A549 (cell line): ENCODE results near the gene LGALS1. TPM values are rescaled to one million over a fixed set of nuclear protein-coding genes. Genes with fewer than 3 reads are reported as not detected.
A peak's percentile ranks its signal among the peaks of the same experiment; 100 is the strongest.

Experiments
- ATAC-seq, 2 experiments: fragments of 200-7000 bp in 1 of 2; fragments of >200 bp in 1 of 2; cut with Nextera tagmentation in 1 of 2; cut with Tn5 transposase in 1 of 2; 3 replicates each; pipeline versions ENCODE4 v1.8.0 to v1.9.1; 2018 to 2020; ENCODE audit warnings: mild to moderate bottlenecking in 1 of 2, moderate library complexity in 1 of 2
- CTCF ChIA-PET: fragments of 300-600 bp; sonication (Branson Sonifier 250); formaldehyde crosslinking; extraction: SDS; loops from one replicate; lab custom pipeline; 2021; ENCODE audit warnings: antibody characterized with exemption, inconsistent platforms; lab: Yijun Ruan, JAX
- POLR2A ChIA-PET: fragments of 350-600 bp; formaldehyde crosslinking; extraction: SDS; loops from one replicate; lab custom pipeline; 2021; ENCODE audit warnings: antibody characterized with exemption, inconsistent platforms; lab: Yijun Ruan, JAX
- DNase-seq, 2 experiments: peaks; one replicate each; pipeline versions ENCODE4 v3.0.0 to v3.0.0-alpha.2; 2011 to 2016; ENCODE audit warnings: low read depth in 1 of 2, low spot score in 1 of 2
- FAIRE-seq: peaks from 2 replicates; lab custom pipeline; 2011; peaks lifted over from hg19 to GRCh38; lab: Jason Lieb, UNC
- H3K27ac ChIP-seq, 2 experiments: fragments of >200 bp; sonication (Bioruptor Twin); formaldehyde crosslinking; 3 replicates each; pipeline ENCODE4 v1.5.1; 2016 to 2017
- H3K4me1 ChIP-seq: fragments of >200 bp; sonication (Bioruptor Twin); formaldehyde crosslinking; 3 replicates; pipeline ENCODE4 v1.6.1; 2016
- H3K4me2 ChIP-seq: fragments of >200 bp; sonication (Bioruptor Twin); formaldehyde crosslinking; 3 replicates; pipeline ENCODE4 v1.6.1; 2016
- H3K4me3 ChIP-seq: fragments of >200 bp; sonication (Bioruptor Twin); formaldehyde crosslinking; 3 replicates; pipeline ENCODE4 v1.5.1; 2016
- H3K9me3 ChIP-seq: fragments of >200 bp; sonication (Bioruptor Twin); formaldehyde crosslinking; 3 replicates; pipeline ENCODE4 v1.6.1; 2016
- CBX2 ChIP-seq: fragments of 200-600 bp; sonication (generic); IDR thresholded peaks from 2 replicates; pipeline ENCODE4 v1.6.1; 2016; ENCODE audit warnings: low read depth, mild to moderate bottlenecking, borderline replicate concordance
- CHD2 ChIP-seq: fragments of 150-350 bp; IDR thresholded peaks from 2 replicates; pipeline ENCODE4 v1.6.1; 2014; ENCODE audit warnings: low read length; ENCODE audit not compliant: partially characterized antibody
- EHF ChIP-seq: fragments of 250-450 bp; sonication (Bioruptor Pico); IDR thresholded peaks from 2 replicates; pipeline ENCODE4 v1.5.0; 2020; ENCODE audit warnings: mild to moderate bottlenecking
- FOSB ChIP-seq: fragments of 250-450 bp; sonication (Bioruptor Pico); IDR thresholded peaks from 2 replicates; pipeline ENCODE4 v1.5.0; 2020; ENCODE audit warnings: mild to moderate bottlenecking, moderate library complexity
- FOXS1 ChIP-seq: fragments of 250-450 bp; sonication (Bioruptor Pico); IDR thresholded peaks from 2 replicates; pipeline ENCODE4 v1.5.0; 2020; ENCODE audit warnings: mild to moderate bottlenecking, moderate library complexity
- GATA3 ChIP-seq: IDR thresholded peaks from 2 replicates; pipeline ENCODE4 v1.6.1; 2012; ENCODE audit warnings: borderline replicate concordance
- HES2 ChIP-seq: fragments of >200 bp; sonication (Bioruptor Twin); formaldehyde crosslinking; IDR thresholded peaks from 2 replicates; pipeline ENCODE4 v1.6.1; 2016
- HEYL ChIP-seq: fragments of 250-450 bp; sonication (Bioruptor Pico); IDR thresholded peaks from 2 replicates; pipeline ENCODE4 v1.8.0; 2021; ENCODE audit warnings: mild to moderate bottlenecking, moderate library complexity
- HOXB5 ChIP-seq: fragments of 250-450 bp; sonication (Bioruptor Pico); IDR thresholded peaks from 2 replicates; pipeline ENCODE4 v1.5.0; 2020; ENCODE audit warnings: mild to moderate bottlenecking, moderate library complexity
- MYC ChIP-seq: IDR thresholded peaks from 2 replicates; pipeline ENCODE4 v1.6.1; 2012; ENCODE audit warnings: mild to moderate bottlenecking, inconsistent platforms, low read length, improper control_type of control experiment, borderline replicate concordance
- NFE2L2 ChIP-seq: fragments of 150-350 bp; conservative IDR thresholded peaks from 2 replicates; pipeline ENCODE4 v1.6.1; 2014; ENCODE audit warnings: low read length
- NPAS2 ChIP-seq: fragments of 250-450 bp; sonication (Bioruptor Pico); IDR thresholded peaks from 2 replicates; pipeline ENCODE4 v1.8.0; 2022; ENCODE audit warnings: mild to moderate bottlenecking, moderate library complexity, borderline replicate concordance
- POLR2A ChIP-seq: IDR thresholded peaks from 2 replicates; pipeline ENCODE4 v1.6.1; 2012; ENCODE audit warnings: mild to moderate bottlenecking, low read length
- RCOR1 ChIP-seq: fragments of 150-350 bp; IDR thresholded peaks from 2 replicates; pipeline ENCODE4 v1.6.1; 2014; ENCODE audit warnings: antibody characterized with exemption, low read length, low read depth
- RFX5 ChIP-seq: fragments of 450-650 bp; IDR thresholded peaks from 2 replicates; pipeline ENCODE4 v1.7.1; 2014; ENCODE audit warnings: antibody characterized with exemption, mild to moderate bottlenecking, moderate library complexity
- RNF2 ChIP-seq: fragments of 200-600 bp; sonication (generic); IDR thresholded peaks from 2 replicates; pipeline ENCODE4 v1.6.1; 2016; ENCODE audit warnings: low read depth, mild to moderate bottlenecking, antibody characterized with exemption, moderate library complexity, borderline replicate concordance
- SMC3 ChIP-seq: fragments of >200 bp; sonication (Bioruptor Twin); formaldehyde crosslinking; IDR thresholded peaks from 3 replicates; pipeline ENCODE4 v1.6.1; 2018; ENCODE audit warnings: inconsistent platforms
- SREBF2 ChIP-seq: fragments of 450-650 bp; IDR thresholded peaks from 2 replicates; pipeline ENCODE4 v1.6.1; 2014; ENCODE audit warnings: mild to moderate bottlenecking, moderate library complexity
- TFCP2L1 ChIP-seq: fragments of 250-450 bp; sonication (Bioruptor Pico); IDR thresholded peaks from 2 replicates; pipeline ENCODE4 v1.5.0; 2021; ENCODE audit warnings: mild to moderate bottlenecking
- TP53 ChIP-seq: fragments of 250-450 bp; sonication (Bioruptor Pico); IDR thresholded peaks from 2 replicates; pipeline ENCODE4 v1.5.0; 2021; ENCODE audit warnings: mild to moderate bottlenecking, moderate library complexity
- USF2 ChIP-seq: fragments of 450-650 bp; IDR thresholded peaks from 2 replicates; pipeline ENCODE4 v1.6.1; 2014; ENCODE audit warnings: antibody characterized with exemption
- WGBS: methylation state at CpG from one replicate; pipeline ENCODE4 v1.1.6; 2017; ENCODE audit errors: missing lambda C conversion rate; 5-methylcytosine and 5-hydroxymethylcytosine counted together
- polyA plus RNA-seq, 4 experiments: library from polyadenylated mRNA; depleted of rRNA in 3 of 4; stranded (reverse); fragments of >200 nt; fragmentation: RNase III in 1 of 4; extraction: RNeasy Plus Mini Kit Qiagen cat#74134 plus additional on column Dnase treatment in 1 of 4; gene quantifications; 2 replicates in 3 of 4; 3 replicates in 1 of 4; pipeline ENCODE4 v1.2.3, GENCODE V29; 2011 to 2017
- TF ChIP-seq, protein P1 (sequence below): IDR thresholded peaks from 2 replicates; pipeline ENCODE4 v1.6.1; 2012
- TF ChIP-seq, protein P2 (sequence below): IDR thresholded peaks from 2 replicates; pipeline ENCODE4 v1.6.1; 2012; ENCODE audit warnings: low read depth, borderline replicate concordance
- TF ChIP-seq, protein P3 (sequence below): fragments of 250-450 bp; sonication (Bioruptor Pico); IDR thresholded peaks from 2 replicates; pipeline ENCODE4 v1.5.0; 2021; ENCODE audit warnings: mild to moderate bottlenecking, moderate library complexity, borderline replicate concordance
- TF ChIP-seq, protein P4 (sequence below): fragments of 250-450 bp; sonication (Bioruptor Pico); IDR thresholded peaks from 2 replicates; pipeline ENCODE4 v1.5.0; 2020; ENCODE audit warnings: low read depth, mild to moderate bottlenecking, moderate library complexity
- TF ChIP-seq, protein P5 (sequence below): fragments of 150-350 bp; IDR thresholded peaks from 2 replicates; pipeline ENCODE4 v1.6.1; 2014; ENCODE audit warnings: low read depth, mild to moderate bottlenecking, low read length

Gene LGALS1
- polyA plus RNA-seq, 2 of the 4 experiments (the other 2 are of a cell fraction), result 584 to 1,477 TPM

- Histone ChIP-seq H3K4me3 (no peak overlapping the region), H3K27ac (peak overlapping the region; percentile 85 to 97), H3K4me2 (peak overlapping the region; percentile 100), H3K4me1 (peaks cover 18% of the 10 kb centered on the region; the same call in 2 of the 3 replicates), H3K9me3 (no peaks in the 10 kb centered on the region)
- no peak for ATAC-seq
- no peak for TF ChIP-seq POLR2A
- no peak for TF ChIP-seq RCOR1
- TF ChIP-seq, protein P1, sequence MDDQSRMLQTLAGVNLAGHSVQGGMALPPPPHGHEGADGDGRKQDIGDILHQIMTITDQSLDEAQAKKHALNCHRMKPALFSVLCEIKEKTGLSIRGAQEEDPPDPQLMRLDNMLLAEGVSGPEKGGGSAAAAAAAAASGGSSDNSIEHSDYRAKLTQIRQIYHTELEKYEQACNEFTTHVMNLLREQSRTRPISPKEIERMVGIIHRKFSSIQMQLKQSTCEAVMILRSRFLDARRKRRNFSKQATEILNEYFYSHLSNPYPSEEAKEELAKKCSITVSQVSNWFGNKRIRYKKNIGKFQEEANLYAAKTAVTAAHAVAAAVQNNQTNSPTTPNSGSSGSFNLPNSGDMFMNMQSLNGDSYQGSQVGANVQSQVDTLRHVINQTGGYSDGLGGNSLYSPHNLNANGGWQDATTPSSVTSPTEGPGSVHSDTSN, result no peak
- TF ChIP-seq, protein P2, sequence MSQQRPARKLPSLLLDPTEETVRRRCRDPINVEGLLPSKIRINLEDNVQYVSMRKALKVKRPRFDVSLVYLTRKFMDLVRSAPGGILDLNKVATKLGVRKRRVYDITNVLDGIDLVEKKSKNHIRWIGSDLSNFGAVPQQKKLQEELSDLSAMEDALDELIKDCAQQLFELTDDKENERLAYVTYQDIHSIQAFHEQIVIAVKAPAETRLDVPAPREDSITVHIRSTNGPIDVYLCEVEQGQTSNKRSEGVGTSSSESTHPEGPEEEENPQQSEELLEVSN, result no peak
- TF ChIP-seq FOSB (CRISPR knock-in tag), result no peak
- no peak for TF ChIP-seq GATA3
- TF ChIP-seq MYC, result no peak
- TF ChIP-seq CBX2, result no peak
- TF ChIP-seq, protein P3, sequence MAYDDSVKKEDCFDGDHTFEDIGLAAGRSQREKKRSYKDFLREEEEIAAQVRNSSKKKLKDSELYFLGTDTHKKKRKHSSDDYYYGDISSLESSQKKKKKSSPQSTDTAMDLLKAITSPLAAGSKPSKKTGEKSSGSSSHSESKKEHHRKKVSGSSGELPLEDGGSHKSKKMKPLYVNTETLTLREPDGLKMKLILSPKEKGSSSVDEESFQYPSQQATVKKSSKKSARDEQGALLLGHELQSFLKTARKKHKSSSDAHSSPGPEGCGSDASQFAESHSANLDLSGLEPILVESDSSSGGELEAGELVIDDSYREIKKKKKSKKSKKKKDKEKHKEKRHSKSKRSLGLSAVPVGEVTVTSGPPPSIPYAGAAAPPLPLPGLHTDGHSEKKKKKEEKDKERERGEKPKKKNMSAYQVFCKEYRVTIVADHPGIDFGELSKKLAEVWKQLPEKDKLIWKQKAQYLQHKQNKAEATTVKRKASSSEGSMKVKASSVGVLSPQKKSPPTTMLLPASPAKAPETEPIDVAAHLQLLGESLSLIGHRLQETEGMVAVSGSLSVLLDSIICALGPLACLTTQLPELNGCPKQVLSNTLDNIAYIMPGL (CRISPR knock-in tag), result no peak
- TF ChIP-seq NPAS2 (CRISPR knock-in tag), result no peak
- no peak for TF ChIP-seq RNF2
- no peak for TF ChIP-seq RFX5
- TF ChIP-seq FOXS1 (CRISPR knock-in tag), result no peak
- TF ChIP-seq SMC3, result no peak
- no peak for TF ChIP-seq EHF
- TF ChIP-seq HOXB5 (CRISPR knock-in tag), result no peak
- TF ChIP-seq USF2, result no peak
- TF ChIP-seq, protein P4, sequence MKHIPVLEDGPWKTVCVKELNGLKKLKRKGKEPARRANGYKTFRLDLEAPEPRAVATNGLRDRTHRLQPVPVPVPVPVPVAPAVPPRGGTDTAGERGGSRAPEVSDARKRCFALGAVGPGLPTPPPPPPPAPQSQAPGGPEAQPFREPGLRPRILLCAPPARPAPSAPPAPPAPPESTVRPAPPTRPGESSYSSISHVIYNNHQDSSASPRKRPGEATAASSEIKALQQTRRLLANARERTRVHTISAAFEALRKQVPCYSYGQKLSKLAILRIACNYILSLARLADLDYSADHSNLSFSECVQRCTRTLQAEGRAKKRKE (CRISPR knock-in tag), result no peak
- TF ChIP-seq CHD2, result no peak
- DNase-seq, result no peak
- 87% methylated on average over 11 of the region's 12 CpGs for WGBS
- CTCF ChIA-PET, result interaction anchor here (1.4 to 15.2 kb wide), 3 partner anchors 14 to 31 kb away, joined by 3 to 152 read pairs (median 3); no protein-coding TSS in a partner anchor
- POLR2A ChIA-PET, result interaction anchor here (3.1 kb wide), 1 partner anchor 17 kb away, joined by 31 read pairs; the partner anchor contains the start of gene PDXP
- no peak for FAIRE-seq
These were observed 1.2 kb upstream of the LGALS1 start for GRCh38 chr22:37674248-37674647.

GRCh38 chr22:37675930-37676735 lies 697 bp downstream of the LGALS1 start:
- CTCF ChIA-PET, result interaction anchor here (1.0 to 15.2 kb wide), 7 partner anchors 10 to 138 kb away, joined by 3 to 152 read pairs (median 4); partner anchors contain the start of gene NOL12
- peak; percentile 20; a peak in 5 of 6 replicates for ATAC-seq
- H3K9me3 ChIP-seq, result no peaks in the 10 kb centered on the region
- no peak for FAIRE-seq
- DNase-seq, result peak in 1 of 2 experiments; percentile 24
- peak overlapping the region; percentile 64 for H3K4me3 ChIP-seq
- peaks cover 26% of the 10 kb centered on the region for H3K4me1 ChIP-seq
- POLR2A ChIA-PET, result interaction anchor here (1.0 to 3.1 kb wide), 3 partner anchors 10 to 68 kb away, joined by 4 to 31 read pairs (median 8); partner anchors contain the start of genes GGA1, NOL12 and PDXP
- WGBS, result 1% methylated on average over 12 of the region's 17 CpGs
- H3K27ac ChIP-seq, result peak overlapping the region; percentile 93 to 97
- peak overlapping the region; percentile 100 for H3K4me2 ChIP-seq
- TF ChIP-seq USF2, result no peak
- no peak for TF ChIP-seq GATA3
- TF ChIP-seq NPAS2 (CRISPR knock-in tag), result no peak
- TF ChIP-seq TFCP2L1 (CRISPR knock-in tag), result no peak
- no peak for TF ChIP-seq NFE2L2
- TF ChIP-seq, protein P5, sequence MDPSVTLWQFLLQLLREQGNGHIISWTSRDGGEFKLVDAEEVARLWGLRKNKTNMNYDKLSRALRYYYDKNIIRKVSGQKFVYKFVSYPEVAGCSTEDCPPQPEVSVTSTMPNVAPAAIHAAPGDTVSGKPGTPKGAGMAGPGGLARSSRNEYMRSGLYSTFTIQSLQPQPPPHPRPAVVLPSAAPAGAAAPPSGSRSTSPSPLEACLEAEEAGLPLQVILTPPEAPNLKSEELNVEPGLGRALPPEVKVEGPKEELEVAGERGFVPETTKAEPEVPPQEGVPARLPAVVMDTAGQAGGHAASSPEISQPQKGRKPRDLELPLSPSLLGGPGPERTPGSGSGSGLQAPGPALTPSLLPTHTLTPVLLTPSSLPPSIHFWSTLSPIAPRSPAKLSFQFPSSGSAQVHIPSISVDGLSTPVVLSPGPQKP, result no peak
- TF ChIP-seq SREBF2, result no peak
- no peak for TF ChIP-seq TP53 (CRISPR knock-in tag)
- TF ChIP-seq HEYL (CRISPR knock-in tag), result no peak
- TF ChIP-seq HOXB5 (CRISPR knock-in tag), result no peak
- no peak for TF ChIP-seq RNF2
- no peak for TF ChIP-seq HES2
